Neural crest cell (in vitro differentiated cells): ENCODE measurements around the gene PIP4K2A. TPM values are rescaled to one million over a fixed set of nuclear protein-coding genes. Genes with fewer than 3 reads are reported as not detected.

Experiments
- DNase-seq: peaks from one replicate; pipeline ENCODE4 v3.0.0; 2021; ENCODE audit warnings: low read depth, mixed read lengths, low spot score
- H3K27ac Mint-ChIP-seq: one replicate; pipeline ENCODE4 v1.8.0; 2021; ENCODE audit warnings: mild to moderate bottlenecking, mixed read lengths; ENCODE audit not compliant: unreplicated experiment
- H3K27me3 Mint-ChIP-seq: 2 replicates; pipeline ENCODE4 v1.8.0; 2021; ENCODE audit warnings: low read depth, mild to moderate bottlenecking, mixed read lengths
- H3K36me3 Mint-ChIP-seq: 2 replicates; pipeline ENCODE4 v1.8.0; 2021; ENCODE audit warnings: low read depth, mild to moderate bottlenecking, mixed read lengths
- H3K4me1 Mint-ChIP-seq: 2 replicates; pipeline ENCODE4 v1.8.0; 2021; ENCODE audit warnings: mixed read lengths
- H3K4me3 Mint-ChIP-seq: one replicate; pipeline ENCODE4 v1.8.0; 2021; ENCODE audit warnings: mild to moderate bottlenecking, mixed read lengths
- H3K9me3 Mint-ChIP-seq: 2 replicates; pipeline ENCODE4 v1.8.0; 2021; ENCODE audit warnings: mixed read lengths
- total RNA-seq: library from RNA; stranded (reverse); gene quantifications from 2 replicates; pipeline ENCODE4 v1.2.1, GENCODE V29; 2021
- TF ChIP-seq, protein P1 (sequence below): fragments of 200-600 bp; sonication (generic); conservative IDR thresholded peaks from 2 replicates; pipeline ENCODE4 v1.5.0; 2021; ENCODE audit warnings: antibody characterized with exemption, mild to moderate bottlenecking

Gene PIP4K2A
- total RNA-seq, 1 donor from 2014 or later, result 28.7 TPM

GRCh38 chr10:22629852-22630233, 84.5 kb downstream of the PIP4K2A start:
- DNase-seq, result no peak
- Mint-ChIP-seq H3K4me1 (peaks cover 36% of the 10 kb centered on the region), H3K27ac (no peak overlapping the region), H3K27me3 (no peaks in the 10 kb centered on the region), H3K9me3 (no peaks in the 10 kb centered on the region), H3K4me3 (no peak overlapping the region), H3K36me3 (peaks cover 3% of the 10 kb centered on the region)
- TF ChIP-seq, protein P1, sequence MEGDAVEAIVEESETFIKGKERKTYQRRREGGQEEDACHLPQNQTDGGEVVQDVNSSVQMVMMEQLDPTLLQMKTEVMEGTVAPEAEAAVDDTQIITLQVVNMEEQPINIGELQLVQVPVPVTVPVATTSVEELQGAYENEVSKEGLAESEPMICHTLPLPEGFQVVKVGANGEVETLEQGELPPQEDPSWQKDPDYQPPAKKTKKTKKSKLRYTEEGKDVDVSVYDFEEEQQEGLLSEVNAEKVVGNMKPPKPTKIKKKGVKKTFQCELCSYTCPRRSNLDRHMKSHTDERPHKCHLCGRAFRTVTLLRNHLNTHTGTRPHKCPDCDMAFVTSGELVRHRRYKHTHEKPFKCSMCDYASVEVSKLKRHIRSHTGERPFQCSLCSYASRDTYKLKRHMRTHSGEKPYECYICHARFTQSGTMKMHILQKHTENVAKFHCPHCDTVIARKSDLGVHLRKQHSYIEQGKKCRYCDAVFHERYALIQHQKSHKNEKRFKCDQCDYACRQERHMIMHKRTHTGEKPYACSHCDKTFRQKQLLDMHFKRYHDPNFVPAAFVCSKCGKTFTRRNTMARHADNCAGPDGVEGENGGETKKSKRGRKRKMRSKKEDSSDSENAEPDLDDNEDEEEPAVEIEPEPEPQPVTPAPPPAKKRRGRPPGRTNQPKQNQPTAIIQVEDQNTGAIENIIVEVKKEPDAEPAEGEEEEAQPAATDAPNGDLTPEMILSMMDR, result no peak

DNA sequence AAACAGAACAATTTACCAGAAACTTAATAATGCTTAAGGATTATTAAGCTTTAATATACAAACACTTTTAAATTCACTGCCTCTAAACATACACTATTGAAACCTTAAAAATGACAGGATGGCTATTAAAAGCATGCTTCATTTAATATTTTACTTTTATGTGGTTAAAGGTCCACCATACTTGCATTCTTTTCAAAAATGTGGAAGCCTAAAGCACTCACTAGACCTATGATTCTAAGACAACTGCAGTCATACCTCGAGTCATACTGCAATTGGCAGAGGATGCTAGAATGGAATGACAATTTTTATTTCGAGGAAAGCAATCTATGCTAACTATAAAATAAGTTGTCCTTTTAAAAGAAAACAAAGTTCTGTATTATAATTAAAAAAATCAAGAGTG, 85.3 kb downstream of the PIP4K2A start:
- H3K27me3 Mint-ChIP-seq, result no peaks in the 10 kb centered on the region
- peaks cover 3% of the 10 kb centered on the region for H3K36me3 Mint-ChIP-seq
- no peak overlapping the region for H3K27ac Mint-ChIP-seq
- TF ChIP-seq, protein P1, result no peak
- H3K4me1 Mint-ChIP-seq, result peaks cover 43% of the 10 kb centered on the region
- DNase-seq, result no peak
- H3K9me3 Mint-ChIP-seq, result no peaks in the 10 kb centered on the region
- H3K4me3 Mint-ChIP-seq, result no peak overlapping the region

GRCh38 chr10:22628309-22628708, 86.1 kb downstream of the PIP4K2A start:
- DNase-seq, result no peak
- peaks cover 3% of the 10 kb centered on the region for H3K36me3 Mint-ChIP-seq
- TF ChIP-seq, protein P1, result no peak
- H3K4me3 Mint-ChIP-seq, result no peak overlapping the region
- H3K27ac Mint-ChIP-seq, result no peak overlapping the region
- H3K9me3 Mint-ChIP-seq, result no peaks in the 10 kb centered on the region
- H3K4me1 Mint-ChIP-seq, result peaks cover 51% of the 10 kb centered on the region
- no peaks in the 10 kb centered on the region for H3K27me3 Mint-ChIP-seq

- H3K36me3 Mint-ChIP-seq, result peaks cover 3% of the 10 kb centered on the region
- TF ChIP-seq, protein P1, result no peak
- H3K27ac Mint-ChIP-seq, result no peak overlapping the region
- H3K4me3 Mint-ChIP-seq, result no peak overlapping the region
- H3K9me3 Mint-ChIP-seq, result no peaks in the 10 kb centered on the region
- DNase-seq, result no peak
- peaks cover 56% of the 10 kb centered on the region for H3K4me1 Mint-ChIP-seq
- H3K27me3 Mint-ChIP-seq, result no peaks in the 10 kb centered on the region
Observed at GRCh38 chr10:22626784-22627183, 87.6 kb downstream of the PIP4K2A start.

DNA sequence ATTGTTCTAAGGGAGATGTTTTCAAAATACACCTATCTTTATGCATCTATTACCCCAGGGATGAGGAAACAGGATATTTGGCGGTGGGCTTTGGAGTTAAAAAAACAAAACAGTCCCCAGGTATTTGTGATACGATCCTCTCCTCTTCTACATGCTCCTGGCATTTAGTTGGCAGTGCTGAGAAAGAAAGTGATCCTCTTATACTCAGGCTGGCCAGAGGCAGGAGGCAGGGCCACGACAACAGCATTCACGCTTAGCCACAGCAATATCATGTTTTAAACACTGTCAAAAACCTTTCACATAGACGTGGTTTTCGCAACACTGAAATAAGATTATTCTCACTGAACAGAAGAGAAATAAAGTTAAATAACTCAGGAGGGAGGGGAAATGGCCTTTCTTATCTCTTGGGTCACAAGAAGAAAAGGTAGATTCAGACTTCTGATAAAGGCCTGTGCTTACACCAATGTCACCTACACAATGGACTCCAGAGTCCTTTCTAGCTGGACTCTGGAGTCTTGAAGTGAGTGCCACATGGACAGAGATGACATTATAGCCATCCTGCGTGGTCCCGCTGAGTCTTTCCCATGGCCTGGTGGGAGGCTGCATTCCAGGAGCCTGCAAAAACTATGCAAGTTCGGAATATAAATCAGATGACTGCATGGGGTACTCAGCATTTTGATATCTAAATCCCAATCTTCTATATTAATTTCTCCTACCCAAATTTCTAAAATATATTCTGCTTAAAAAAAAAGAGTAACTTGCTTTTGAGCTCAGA, 88.7 kb downstream of the PIP4K2A start:
- H3K9me3 Mint-ChIP-seq, result no peaks in the 10 kb centered on the region
- no peak for DNase-seq
- no peak overlapping the region for H3K27ac Mint-ChIP-seq
- TF ChIP-seq, protein P1, result no peak
- H3K27me3 Mint-ChIP-seq, result no peaks in the 10 kb centered on the region
- H3K36me3 Mint-ChIP-seq, result peaks cover 3% of the 10 kb centered on the region
- no peak overlapping the region for H3K4me3 Mint-ChIP-seq
- H3K4me1 Mint-ChIP-seq, result peaks cover 59% of the 10 kb centered on the region
